ENCODE measurements around the gene DUSP10. TPM values are rescaled to one million over a fixed set of nuclear protein-coding genes. Genes with fewer than 3 reads are reported as not detected.

DUSP10 gene
- polyA plus RNA-seq, 1 donor from 2014 or later, result 2.0 TPM

DNA sequence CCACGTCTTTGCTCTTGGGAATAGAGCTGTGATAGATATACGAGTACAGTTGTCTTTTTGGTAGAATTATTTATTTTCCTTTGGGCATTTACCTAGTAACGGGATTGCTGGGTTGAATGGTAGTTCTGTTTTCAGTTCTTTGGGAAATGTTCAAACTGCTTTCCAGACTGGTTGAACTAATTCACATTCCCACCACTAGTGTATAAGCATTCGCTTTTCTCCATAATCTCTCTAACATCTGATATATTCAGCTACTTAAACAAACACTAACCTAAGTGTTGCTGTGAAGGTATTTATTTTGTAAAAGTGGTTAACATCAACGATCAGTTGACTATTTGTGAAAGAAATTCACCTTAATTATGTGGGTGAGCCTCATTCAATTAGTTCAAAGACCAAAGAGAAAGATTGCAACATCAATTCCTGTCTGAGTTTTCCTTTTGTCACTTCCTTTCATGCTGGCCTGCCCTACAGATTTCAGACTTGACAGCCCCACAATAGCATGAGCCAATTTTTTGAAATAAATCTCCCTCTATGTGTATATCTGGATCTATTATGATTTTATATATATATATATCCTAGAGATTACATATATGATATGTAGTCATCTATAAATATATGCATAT is 26.7 kb upstream of the DUSP10 start (continued):
- TF ChIP-seq SMC3 (conservative IDR thresholded peaks at IDR 0.05; ENCODE audit: poor library complexity) (no peak), POLR2AphosphoS5 (IDR thresholded peaks at IDR 0.05) (no peak), RAD21 (conservative IDR thresholded peaks at IDR 0.05) (no peak)

DNA sequence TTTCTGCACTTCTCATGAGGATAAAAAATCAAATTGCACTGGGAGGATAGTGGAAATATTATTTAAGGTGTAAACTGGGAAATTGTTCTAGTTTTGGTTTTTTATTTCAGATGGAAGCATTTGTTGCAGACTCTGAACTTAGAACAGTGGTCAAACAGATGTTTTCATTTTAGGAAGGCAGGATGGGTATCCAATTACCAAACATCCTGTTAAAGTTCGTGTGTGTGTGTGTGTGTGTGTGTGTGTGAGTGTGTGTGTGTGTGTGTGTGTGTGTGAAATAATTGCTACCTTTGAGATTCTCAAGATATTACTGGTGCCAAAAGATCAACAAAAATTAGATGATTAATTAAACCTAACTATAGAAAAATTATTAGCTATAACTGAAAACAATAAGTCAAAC is 24.3 kb upstream of the DUSP10 start:
- Histone ChIP-seq H2AFZ (ENCODE audit: low read depth, low read length) (no peak overlapping the region), H3K79me2 (replicated peaks; ENCODE audit: insufficient read depth, low read length) (no peaks in the 10 kb centered on the region), H3K36me3 (ENCODE audit: insufficient read depth, low read length) (no peaks in the 10 kb centered on the region), H3F3A (ENCODE audit: insufficient read depth, low read length, poor library complexity, severe bottlenecking) (no peaks in the 10 kb centered on the region), H3K9me2 (ENCODE audit: insufficient read depth, low read length) (no peaks in the 10 kb centered on the region), H3K4me2 (ENCODE audit: low read length) (no peak overlapping the region), H3K27ac (ENCODE audit: low read length) (no peak overlapping the region), H3K4me3 (ENCODE audit: low read length) (no peak overlapping the region), H3K9me3 (ENCODE audit: low read length) (no peaks in the 10 kb centered on the region), H3K27me3 (ENCODE audit: insufficient read depth, low read depth, low read length) (no peaks in the 10 kb centered on the region), H4K20me1 (ENCODE audit: insufficient read depth) (no peaks in the 10 kb centered on the region), H3K9ac (ENCODE audit: low read length) (no peak overlapping the region)
- TF ChIP-seq RAD21 (conservative IDR thresholded peaks at IDR 0.05) (no peak), POLR2AphosphoS5 (IDR thresholded peaks at IDR 0.05) (no peak), MXI1 (conservative IDR thresholded peaks at IDR 0.05; ENCODE audit: poor library complexity, severe bottlenecking) (no peak), EP300 (conservative IDR thresholded peaks at IDR 0.05; ENCODE audit: poor library complexity, severe bottlenecking) (no peak), TAF1 (IDR thresholded peaks at IDR 0.05; ENCODE audit: low read depth) (no peak), EZH2 (IDR thresholded peaks at IDR 0.05; ENCODE audit: borderline replicate concordance, insufficient read depth, low read length, poor library complexity, severe bottlenecking) (no peak), SMC3 (conservative IDR thresholded peaks at IDR 0.05; ENCODE audit: poor library complexity) (no peak)
- TF ChIP-seq, protein P1, sequence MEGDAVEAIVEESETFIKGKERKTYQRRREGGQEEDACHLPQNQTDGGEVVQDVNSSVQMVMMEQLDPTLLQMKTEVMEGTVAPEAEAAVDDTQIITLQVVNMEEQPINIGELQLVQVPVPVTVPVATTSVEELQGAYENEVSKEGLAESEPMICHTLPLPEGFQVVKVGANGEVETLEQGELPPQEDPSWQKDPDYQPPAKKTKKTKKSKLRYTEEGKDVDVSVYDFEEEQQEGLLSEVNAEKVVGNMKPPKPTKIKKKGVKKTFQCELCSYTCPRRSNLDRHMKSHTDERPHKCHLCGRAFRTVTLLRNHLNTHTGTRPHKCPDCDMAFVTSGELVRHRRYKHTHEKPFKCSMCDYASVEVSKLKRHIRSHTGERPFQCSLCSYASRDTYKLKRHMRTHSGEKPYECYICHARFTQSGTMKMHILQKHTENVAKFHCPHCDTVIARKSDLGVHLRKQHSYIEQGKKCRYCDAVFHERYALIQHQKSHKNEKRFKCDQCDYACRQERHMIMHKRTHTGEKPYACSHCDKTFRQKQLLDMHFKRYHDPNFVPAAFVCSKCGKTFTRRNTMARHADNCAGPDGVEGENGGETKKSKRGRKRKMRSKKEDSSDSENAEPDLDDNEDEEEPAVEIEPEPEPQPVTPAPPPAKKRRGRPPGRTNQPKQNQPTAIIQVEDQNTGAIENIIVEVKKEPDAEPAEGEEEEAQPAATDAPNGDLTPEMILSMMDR (IDR thresholded peaks at IDR 0.05; ENCODE audit: poor library complexity, severe bottlenecking), result no peak
- TF ChIP-seq, protein P2, sequence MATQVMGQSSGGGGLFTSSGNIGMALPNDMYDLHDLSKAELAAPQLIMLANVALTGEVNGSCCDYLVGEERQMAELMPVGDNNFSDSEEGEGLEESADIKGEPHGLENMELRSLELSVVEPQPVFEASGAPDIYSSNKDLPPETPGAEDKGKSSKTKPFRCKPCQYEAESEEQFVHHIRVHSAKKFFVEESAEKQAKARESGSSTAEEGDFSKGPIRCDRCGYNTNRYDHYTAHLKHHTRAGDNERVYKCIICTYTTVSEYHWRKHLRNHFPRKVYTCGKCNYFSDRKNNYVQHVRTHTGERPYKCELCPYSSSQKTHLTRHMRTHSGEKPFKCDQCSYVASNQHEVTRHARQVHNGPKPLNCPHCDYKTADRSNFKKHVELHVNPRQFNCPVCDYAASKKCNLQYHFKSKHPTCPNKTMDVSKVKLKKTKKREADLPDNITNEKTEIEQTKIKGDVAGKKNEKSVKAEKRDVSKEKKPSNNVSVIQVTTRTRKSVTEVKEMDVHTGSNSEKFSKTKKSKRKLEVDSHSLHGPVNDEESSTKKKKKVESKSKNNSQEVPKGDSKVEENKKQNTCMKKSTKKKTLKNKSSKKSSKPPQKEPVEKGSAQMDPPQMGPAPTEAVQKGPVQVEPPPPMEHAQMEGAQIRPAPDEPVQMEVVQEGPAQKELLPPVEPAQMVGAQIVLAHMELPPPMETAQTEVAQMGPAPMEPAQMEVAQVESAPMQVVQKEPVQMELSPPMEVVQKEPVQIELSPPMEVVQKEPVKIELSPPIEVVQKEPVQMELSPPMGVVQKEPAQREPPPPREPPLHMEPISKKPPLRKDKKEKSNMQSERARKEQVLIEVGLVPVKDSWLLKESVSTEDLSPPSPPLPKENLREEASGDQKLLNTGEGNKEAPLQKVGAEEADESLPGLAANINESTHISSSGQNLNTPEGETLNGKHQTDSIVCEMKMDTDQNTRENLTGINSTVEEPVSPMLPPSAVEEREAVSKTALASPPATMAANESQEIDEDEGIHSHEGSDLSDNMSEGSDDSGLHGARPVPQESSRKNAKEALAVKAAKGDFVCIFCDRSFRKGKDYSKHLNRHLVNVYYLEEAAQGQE (IDR thresholded peaks at IDR 0.05; ENCODE audit: borderline replicate concordance), result no peak

DNA sequence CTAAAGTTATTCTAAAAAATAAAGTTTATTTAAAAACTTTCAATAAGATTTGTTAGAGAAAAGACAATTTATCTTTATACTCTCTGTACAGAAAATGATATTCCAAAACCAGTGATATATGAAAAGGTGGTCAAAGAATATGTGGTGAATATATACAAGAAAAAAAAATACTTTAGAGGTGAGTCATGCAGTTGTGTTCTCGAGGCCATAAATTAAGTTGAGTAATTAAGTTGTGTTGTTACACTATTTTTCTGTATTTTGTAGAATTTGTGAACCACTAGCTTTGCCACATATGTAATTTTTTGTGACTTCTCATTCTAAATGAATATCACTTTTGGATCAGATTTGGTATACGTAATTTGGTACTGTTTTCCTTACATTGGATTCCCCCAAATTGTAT is 23.6 kb upstream of the DUSP10 start:
- TF ChIP-seq EZH2 (IDR thresholded peaks at IDR 0.05; ENCODE audit: borderline replicate concordance, insufficient read depth, low read length, poor library complexity, severe bottlenecking), result no peak
- no peak for TF ChIP-seq EP300 (conservative IDR thresholded peaks at IDR 0.05; ENCODE audit: poor library complexity, severe bottlenecking)
- TF ChIP-seq RAD21 (conservative IDR thresholded peaks at IDR 0.05), result no peak
- TF ChIP-seq, protein P2 (IDR thresholded peaks at IDR 0.05; ENCODE audit: borderline replicate concordance), result no peak
- TF ChIP-seq, protein P1 (IDR thresholded peaks at IDR 0.05; ENCODE audit: poor library complexity, severe bottlenecking), result no peak
- no peak for TF ChIP-seq TAF1 (IDR thresholded peaks at IDR 0.05; ENCODE audit: low read depth)
- no peak for TF ChIP-seq SMC3 (conservative IDR thresholded peaks at IDR 0.05; ENCODE audit: poor library complexity)
- TF ChIP-seq MXI1 (conservative IDR thresholded peaks at IDR 0.05; ENCODE audit: poor library complexity, severe bottlenecking), result no peak
- no peak for TF ChIP-seq POLR2AphosphoS5 (IDR thresholded peaks at IDR 0.05)
- Histone ChIP-seq H3F3A (ENCODE audit: insufficient read depth, low read length, poor library complexity, severe bottlenecking) (no peaks in the 10 kb centered on the region), H3K9me3 (ENCODE audit: low read length) (no peaks in the 10 kb centered on the region), H3K9me2 (ENCODE audit: insufficient read depth, low read length) (no peaks in the 10 kb centered on the region), H3K36me3 (ENCODE audit: insufficient read depth, low read length) (no peaks in the 10 kb centered on the region), H3K27ac (ENCODE audit: low read length) (no peak overlapping the region), H3K4me3 (ENCODE audit: low read length) (no peak overlapping the region), H2AFZ (ENCODE audit: low read depth, low read length) (no peak overlapping the region), H3K27me3 (ENCODE audit: insufficient read depth, low read depth, low read length) (no peaks in the 10 kb centered on the region), H3K9ac (ENCODE audit: low read length) (no peak overlapping the region), H3K4me2 (ENCODE audit: low read length) (no peak overlapping the region), H4K20me1 (ENCODE audit: insufficient read depth) (no peaks in the 10 kb centered on the region), H3K79me2 (replicated peaks; ENCODE audit: insufficient read depth, low read length) (no peaks in the 10 kb centered on the region)
